H9 (cell line): Measurements from ENCODE around the gene ROBO2. TPM values are rescaled to one million over a fixed set of nuclear protein-coding genes. Genes with fewer than 3 reads are reported as not detected.

Experiments used
- DNase-seq: peaks from one replicate; pipeline ENCODE4 v3.0.0-alpha.2; 2017
- H2AFZ ChIP-seq: one replicate; pipeline ENCODE4 v1.6.1; 2013; ENCODE audit warnings: mild to moderate bottlenecking, low read length, control low read depth, moderate library complexity
- H2AK5ac ChIP-seq: 2 replicates; pipeline ENCODE4 v1.6.1; 2013; ENCODE audit warnings: low read length, control low read depth, mixed read lengths; ENCODE audit not compliant: insufficient read length
- H2BK120ac ChIP-seq: one replicate; pipeline ENCODE4 v1.6.1; 2013; ENCODE audit warnings: low read depth, mild to moderate bottlenecking, low read length, control low read depth, inconsistent platforms; ENCODE audit not compliant: poor library complexity, severe bottlenecking
- H2BK12ac ChIP-seq: 2 replicates; pipeline ENCODE4 v1.6.1; 2013; ENCODE audit warnings: low read length, control low read depth, mixed read lengths, low read depth; ENCODE audit not compliant: insufficient read length
- H2BK15ac ChIP-seq: 2 replicates; pipeline ENCODE4 v1.6.1; 2013; ENCODE audit warnings: low read depth, low read length, control low read depth
- H2BK20ac ChIP-seq: one replicate; pipeline ENCODE4 v1.6.1; 2013; ENCODE audit warnings: low read depth, mild to moderate bottlenecking, low read length, control low read depth, inconsistent platforms; ENCODE audit not compliant: poor library complexity, severe bottlenecking
- H2BK5ac ChIP-seq: 2 replicates; pipeline ENCODE4 v1.6.1; 2013; ENCODE audit warnings: low read length, control low read depth, mixed read lengths; ENCODE audit not compliant: insufficient read length
- H3K14ac ChIP-seq: 2 replicates; pipeline ENCODE4 v1.6.1; 2013; ENCODE audit warnings: low read length, control low read depth; ENCODE audit not compliant: insufficient read depth
- H3K18ac ChIP-seq: 2 replicates; pipeline ENCODE4 v1.6.1; 2013; ENCODE audit warnings: low read depth, mild to moderate bottlenecking, mixed read lengths, low read length, control low read depth; ENCODE audit not compliant: insufficient read length
- H3K23ac ChIP-seq: 2 replicates; pipeline ENCODE4 v1.6.1; 2013; ENCODE audit warnings: low read length, control low read depth, mixed read lengths, low read depth; ENCODE audit not compliant: insufficient read length
- H3K23me2 ChIP-seq: 2 replicates; pipeline ENCODE4 v1.6.1; 2013; ENCODE audit warnings: low read depth, mild to moderate bottlenecking, mixed read lengths, low read length, control low read depth; ENCODE audit not compliant: insufficient read length, poor library complexity, severe bottlenecking
- H3K27ac ChIP-seq: 2 replicates; pipeline ENCODE4 v1.5.1; 2013; ENCODE audit warnings: low read length, control low read depth, mixed read lengths, low read depth; ENCODE audit not compliant: insufficient read length
- H3K27me3 ChIP-seq: 2 replicates; pipeline ENCODE4 v1.6.1; 2013; ENCODE audit warnings: low read length, control low read depth, inconsistent platforms; ENCODE audit not compliant: insufficient read depth
- H3K4ac ChIP-seq: 2 replicates; pipeline ENCODE4 v1.6.1; 2013; ENCODE audit warnings: low read depth, mild to moderate bottlenecking, control low read depth, inconsistent platforms, low read length, moderate library complexity
- H3K4me1 ChIP-seq: 2 replicates; pipeline ENCODE4 v1.6.1; 2013; ENCODE audit warnings: low read length, control low read depth, inconsistent platforms; ENCODE audit not compliant: insufficient read depth
- H3K4me2 ChIP-seq: 2 replicates; pipeline ENCODE4 v1.6.1; 2013; ENCODE audit warnings: low read length, control low read depth, mixed read lengths; ENCODE audit not compliant: insufficient read length, insufficient read depth
- H3K56ac ChIP-seq: 2 replicates; pipeline ENCODE4 v1.6.1; 2013; ENCODE audit warnings: low read depth, mild to moderate bottlenecking, mixed read lengths, low read length, control low read depth; ENCODE audit not compliant: insufficient read length
- H3K79me1 ChIP-seq: 2 replicates; pipeline ENCODE4 v1.6.1; 2013; ENCODE audit warnings: low read depth, mild to moderate bottlenecking, moderate library complexity, low read length, control low read depth, inconsistent platforms; ENCODE audit not compliant: insufficient read depth, poor library complexity, severe bottlenecking
- H3K79me2 ChIP-seq: 2 replicates; pipeline ENCODE4 v1.6.1; 2013; ENCODE audit warnings: low read length, control low read depth, inconsistent platforms; ENCODE audit not compliant: insufficient read depth
- H3K9ac ChIP-seq: 2 replicates; pipeline ENCODE4 v1.6.1; 2013; ENCODE audit warnings: low read length, control low read depth, mixed read lengths; ENCODE audit not compliant: insufficient read length; ENCODE audit errors: extremely low read depth
- H3K9me3 ChIP-seq: one replicate; pipeline ENCODE4 v1.6.1; 2013; ENCODE audit warnings: low read depth, low read length, inconsistent platforms; ENCODE audit not compliant: control insufficient read depth
- H3T11ph ChIP-seq: one replicate; pipeline ENCODE4 v1.6.1; 2013; ENCODE audit warnings: mild to moderate bottlenecking, low read length, control low read depth, inconsistent platforms
- H4K20me1 ChIP-seq: one replicate; pipeline ENCODE4 v1.6.1; 2013; ENCODE audit not compliant: control insufficient read depth, insufficient read length, insufficient read depth
- H4K5ac ChIP-seq: 2 replicates; pipeline ENCODE4 v1.6.1; 2013; ENCODE audit warnings: low read depth, mild to moderate bottlenecking, mixed read lengths, low read length, control low read depth; ENCODE audit not compliant: insufficient read length
- H4K8ac ChIP-seq: replicated peaks from 2 replicates; pipeline ENCODE4 v1.6.1; 2013; ENCODE audit warnings: low read length, control low read depth, mixed read lengths, low read depth; ENCODE audit not compliant: insufficient read length
- H4K91ac ChIP-seq: 2 replicates; pipeline ENCODE4 v1.6.1; 2013; ENCODE audit warnings: low read depth, mild to moderate bottlenecking, moderate library complexity, mixed read lengths, low read length, control low read depth; ENCODE audit not compliant: insufficient read length
- H3K27ac Mint-ChIP-seq, 3 experiments: 2 replicates in 2 of 3; 3 replicates in 1 of 3; pipeline ENCODE4 v1.8.0; 2020 to 2021; ENCODE audit warnings: mixed read lengths in 3 of 3, mild to moderate bottlenecking in 1 of 3, moderate library complexity in 1 of 3
- H3K27me3 Mint-ChIP-seq: 2 replicates; pipeline ENCODE4 v1.8.0; 2021; ENCODE audit warnings: low read depth, mild to moderate bottlenecking, moderate library complexity, mixed read lengths
- H3K36me3 Mint-ChIP-seq, 3 experiments: 2 replicates in 2 of 3; 3 replicates in 1 of 3; pipeline ENCODE4 v1.8.0; 2020 to 2021; ENCODE audit warnings: low read depth in 3 of 3, mixed read lengths in 3 of 3; ENCODE audit not compliant: insufficient read depth in 1 of 3
- H3K4me1 Mint-ChIP-seq, 2 experiments: 2 replicates each; pipeline ENCODE4 v1.8.0; 2020; ENCODE audit warnings: mixed read lengths in 2 of 2
- H3K4me3 Mint-ChIP-seq, 2 experiments: 2 replicates in 1 of 2; 3 replicates in 1 of 2; pipeline ENCODE4 v1.8.0; 2020 to 2021; ENCODE audit warnings: mild to moderate bottlenecking in 2 of 2, mixed read lengths in 2 of 2, moderate library complexity in 1 of 2
- H3K9me3 Mint-ChIP-seq, 2 experiments: 2 replicates in 1 of 2; 3 replicates in 1 of 2; pipeline ENCODE4 v1.8.0; 2020; ENCODE audit warnings: mild to moderate bottlenecking in 2 of 2, mixed read lengths in 2 of 2, moderate library complexity in 1 of 2
- total RNA-seq: library from RNA; stranded (reverse); gene quantifications from 2 replicates; pipeline ENCODE4 v1.2.1, GENCODE V29; 2021
- TF ChIP-seq, protein P1 (sequence below): fragments of 200-600 bp; sonication (generic); conservative IDR thresholded peaks from 3 replicates; pipeline ENCODE4 v1.8.0; 2021; ENCODE audit warnings: antibody characterized with exemption, mild to moderate bottlenecking

Gene ROBO2
- total RNA-seq, 1 experiment from 2014 or later, result 2.3 TPM

DNA sequence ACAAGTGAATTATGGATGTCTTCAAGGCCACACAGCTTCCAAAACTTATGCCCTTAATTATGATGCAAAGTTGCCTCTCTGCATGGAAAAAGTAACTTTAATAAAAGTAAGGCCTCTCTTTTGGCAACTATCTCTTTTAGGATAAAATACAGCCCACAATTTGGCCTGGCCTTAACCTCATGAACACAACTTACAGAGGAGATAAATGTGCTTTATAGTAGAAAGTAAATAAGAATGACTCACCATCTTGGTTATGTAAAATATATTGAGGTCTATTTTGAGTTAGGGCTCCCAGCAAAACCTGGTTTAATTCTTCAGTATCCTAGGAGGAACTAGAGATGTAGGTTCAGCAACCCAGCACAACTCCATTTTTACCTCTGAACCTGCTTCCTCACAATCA lies 164.0 kb downstream of the ROBO2 start:
- no peak overlapping the region for H3K27ac ChIP-seq
- Mint-ChIP-seq H3K36me3 (no peaks in the 10 kb centered on the region), H3K4me3 (no peak overlapping the region), H3K27ac (no peak overlapping the region), H3K27me3 (no peaks in the 10 kb centered on the region), H3K9me3 (no peaks in the 10 kb centered on the region), H3K4me1 (peaks cover 7 to 12% of the 10 kb centered on the region in 2 experiments)
- no peak overlapping the region for H3K4ac ChIP-seq
- no peak overlapping the region for H3K56ac ChIP-seq
- TF ChIP-seq, protein P1, sequence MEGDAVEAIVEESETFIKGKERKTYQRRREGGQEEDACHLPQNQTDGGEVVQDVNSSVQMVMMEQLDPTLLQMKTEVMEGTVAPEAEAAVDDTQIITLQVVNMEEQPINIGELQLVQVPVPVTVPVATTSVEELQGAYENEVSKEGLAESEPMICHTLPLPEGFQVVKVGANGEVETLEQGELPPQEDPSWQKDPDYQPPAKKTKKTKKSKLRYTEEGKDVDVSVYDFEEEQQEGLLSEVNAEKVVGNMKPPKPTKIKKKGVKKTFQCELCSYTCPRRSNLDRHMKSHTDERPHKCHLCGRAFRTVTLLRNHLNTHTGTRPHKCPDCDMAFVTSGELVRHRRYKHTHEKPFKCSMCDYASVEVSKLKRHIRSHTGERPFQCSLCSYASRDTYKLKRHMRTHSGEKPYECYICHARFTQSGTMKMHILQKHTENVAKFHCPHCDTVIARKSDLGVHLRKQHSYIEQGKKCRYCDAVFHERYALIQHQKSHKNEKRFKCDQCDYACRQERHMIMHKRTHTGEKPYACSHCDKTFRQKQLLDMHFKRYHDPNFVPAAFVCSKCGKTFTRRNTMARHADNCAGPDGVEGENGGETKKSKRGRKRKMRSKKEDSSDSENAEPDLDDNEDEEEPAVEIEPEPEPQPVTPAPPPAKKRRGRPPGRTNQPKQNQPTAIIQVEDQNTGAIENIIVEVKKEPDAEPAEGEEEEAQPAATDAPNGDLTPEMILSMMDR, result no peak
- H4K91ac ChIP-seq, result no peak overlapping the region
- H3K79me1 ChIP-seq, result no peaks in the 10 kb centered on the region
- H2BK120ac ChIP-seq, result no peak overlapping the region
- no peak overlapping the region for H2BK15ac ChIP-seq
- H2BK12ac ChIP-seq, result no peak overlapping the region
- H3K9ac ChIP-seq, result no peak overlapping the region
- peaks cover 2% of the 10 kb centered on the region; the same call in 1 of the 2 replicates for H3K4me1 ChIP-seq
- H4K8ac ChIP-seq, result no peak overlapping the region
- no peak overlapping the region for H3K4me2 ChIP-seq
- no peak overlapping the region for H3T11ph ChIP-seq
- no peak overlapping the region for H4K5ac ChIP-seq
- no peak overlapping the region for H2AFZ ChIP-seq
- no peak overlapping the region for H3K23ac ChIP-seq
- H2BK20ac ChIP-seq, result no peak overlapping the region
- no peaks in the 10 kb centered on the region for H4K20me1 ChIP-seq
- H3K14ac ChIP-seq, result no peak overlapping the region
- H3K27me3 ChIP-seq, result no peaks in the 10 kb centered on the region
- H3K23me2 ChIP-seq, result no peaks in the 10 kb centered on the region
- no peak overlapping the region for H3K18ac ChIP-seq
- no peak for DNase-seq
- no peaks in the 10 kb centered on the region for H3K9me3 ChIP-seq
- H2AK5ac ChIP-seq, result no peak overlapping the region
- no peak overlapping the region for H2BK5ac ChIP-seq
- no peaks in the 10 kb centered on the region for H3K79me2 ChIP-seq
